GM18511 (cell line): ENCODE results near the gene ASMTL.
"Not testable (repeated sequence)": the region's sequence is repeated elsewhere in the genome, so short reads cannot be mapped to it uniquely, and the experiment has no call there.

ENCODE experiments used
- ATAC-seq: cut with Tn5 transposase; IDR thresholded peaks from one replicate; pipeline ENCODE4 v1.9.1; 2021; ENCODE audit warnings: mild to moderate bottlenecking, moderate library complexity; ENCODE audit not compliant: unreplicated experiment

Gene ASMTL

DNA sequence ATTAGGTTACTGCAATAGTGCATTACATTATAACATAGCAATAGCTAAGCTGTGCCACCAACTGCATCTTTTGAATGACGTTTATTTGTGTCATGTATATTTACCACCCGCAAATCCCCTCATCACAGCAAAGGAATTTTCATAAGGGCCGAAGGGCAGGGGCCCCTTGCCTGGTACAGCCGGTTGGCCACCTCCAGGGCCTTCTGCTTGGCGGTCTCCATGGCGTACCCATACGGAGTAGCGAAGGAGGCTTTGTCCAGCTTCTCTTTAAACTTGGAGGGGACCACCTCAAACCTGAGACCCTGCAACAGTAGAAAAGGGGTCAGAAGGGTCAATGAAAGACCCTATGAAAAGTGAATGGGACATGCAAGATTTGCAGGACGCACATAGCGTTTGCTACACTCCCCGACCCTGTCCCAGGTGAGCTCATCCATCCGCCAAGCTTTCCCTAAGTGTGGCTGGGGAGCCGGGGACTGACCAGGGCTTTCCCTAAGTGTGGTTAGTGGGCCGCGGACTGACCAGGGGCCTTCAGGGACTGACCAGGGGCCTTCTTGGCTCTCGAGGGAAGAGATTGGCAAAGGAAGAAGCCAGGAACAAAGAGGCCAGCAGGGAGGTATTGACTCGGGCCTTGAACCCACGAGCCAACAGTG is 10.6 kb downstream of the ASMTL start:
- ATAC-seq = no peak

- ATAC-seq = no peak
Observed at GRCh38 chrX:1440506-1440905, 12.2 kb downstream of the ASMTL start.

DNA sequence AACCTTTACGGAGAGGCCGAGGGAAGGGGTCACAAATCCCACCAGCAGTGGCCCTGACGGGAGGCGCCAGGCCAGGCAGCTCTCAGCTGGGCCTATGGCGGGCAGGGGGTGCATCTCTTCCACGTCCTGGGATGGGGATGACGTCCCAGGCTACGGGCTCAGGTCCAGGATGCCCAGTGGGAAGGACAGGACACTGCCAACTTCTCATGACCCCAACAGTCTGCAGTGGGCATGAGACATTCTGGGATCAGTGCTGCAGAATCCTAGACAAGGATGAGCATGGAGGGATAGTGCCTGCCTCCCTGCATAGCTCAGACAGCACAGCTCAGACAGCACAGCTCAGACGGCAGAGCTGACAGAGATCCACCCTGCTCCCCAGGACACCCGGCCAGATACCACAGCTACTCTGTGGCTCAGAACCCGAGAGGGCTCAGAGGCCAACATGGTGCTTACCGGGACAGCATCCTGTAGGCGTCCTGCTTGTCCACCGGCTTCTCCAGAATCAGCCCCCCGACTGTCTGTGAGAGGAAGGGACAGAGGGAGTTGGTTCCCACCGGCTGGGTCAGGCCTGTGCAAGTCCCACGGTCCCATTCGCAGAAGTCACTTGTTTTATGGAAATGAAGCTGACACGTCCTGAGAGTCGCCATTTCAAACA is 17.3 kb downstream of the ASMTL start:
- ATAC-seq = no peak

- no peak for ATAC-seq
Observed at GRCh38 chrX:1434871-1435240, 17.9 kb downstream of the ASMTL start.

- ATAC-seq = no peak
Observed at GRCh38 chrX:1433646-1434357, 18.9 kb downstream of the ASMTL start.

GRCh38 chrX:1430451-1430850 is 22.3 kb downstream of the ASMTL start:
- no peak for ATAC-seq

- ATAC-seq = no peak
Observed at GRCh38 chrX:1427756-1428155, 25.0 kb downstream of the ASMTL start.

GRCh38 chrX:1426321-1426720 is 26.4 kb downstream of the ASMTL start:
- ATAC-seq = not testable (repeated sequence)

GRCh38 chrX:1425381-1425780 is 27.3 kb downstream of the ASMTL start:
- ATAC-seq = no peak

DNA sequence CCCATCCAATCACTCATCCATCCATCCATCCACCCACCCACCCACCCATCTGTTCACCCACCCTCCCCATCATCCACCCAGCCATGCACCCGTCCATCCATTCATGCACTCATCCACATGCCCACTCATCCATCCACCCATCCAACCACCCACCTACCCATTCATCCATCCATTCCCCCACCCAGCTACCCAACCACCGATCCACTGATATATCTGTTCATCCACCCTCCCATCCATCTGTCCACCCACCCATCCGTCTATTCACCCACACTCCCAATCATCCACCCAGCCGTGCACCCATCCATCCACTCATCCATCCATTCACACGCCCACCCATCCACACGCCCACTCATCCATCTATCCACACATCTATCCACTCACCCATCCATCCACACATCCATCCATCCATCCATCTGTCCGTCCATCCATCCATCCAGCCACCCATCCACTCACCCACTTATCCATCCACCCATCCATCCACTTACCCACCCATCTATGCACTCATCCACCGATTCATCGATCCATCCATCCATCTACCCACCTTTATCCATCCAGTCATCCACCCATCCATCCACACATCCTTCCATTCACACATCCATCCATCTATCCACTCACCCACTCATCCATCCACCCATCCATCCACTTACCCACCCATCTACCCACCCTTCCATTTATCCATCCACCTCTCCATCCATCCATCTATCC is 28.4 kb downstream of the ASMTL start:
- ATAC-seq = no peak

DNA sequence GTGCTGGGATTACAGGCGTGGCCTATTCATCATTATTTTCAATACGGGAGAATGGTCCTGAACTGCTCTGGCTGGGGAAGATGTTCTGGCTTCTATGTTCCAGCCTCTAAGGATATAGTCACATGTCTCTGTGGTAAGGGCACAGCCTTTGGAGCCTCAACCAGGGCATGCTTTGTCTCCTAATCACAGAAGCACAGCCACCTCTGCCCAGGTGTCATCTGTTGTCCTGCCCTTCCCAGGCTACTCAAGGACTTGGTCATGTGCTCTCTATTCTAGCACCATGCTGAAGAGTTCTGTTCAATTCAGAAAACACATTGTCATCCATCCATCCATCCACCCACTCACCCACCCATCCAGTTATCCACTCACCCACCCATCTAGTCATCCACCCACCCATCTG is 29.5 kb downstream of the ASMTL start:
- ATAC-seq = no peak

GRCh38 chrX:1422135-1422465 is 30.6 kb downstream of the ASMTL start:
- ATAC-seq = no peak

GRCh38 chrX:1421433-1422134 is 31.1 kb downstream of the ASMTL start:
- no peak for ATAC-seq

GRCh38 chrX:1420371-1420770 is 32.3 kb downstream of the ASMTL start:
- no peak for ATAC-seq

DNA sequence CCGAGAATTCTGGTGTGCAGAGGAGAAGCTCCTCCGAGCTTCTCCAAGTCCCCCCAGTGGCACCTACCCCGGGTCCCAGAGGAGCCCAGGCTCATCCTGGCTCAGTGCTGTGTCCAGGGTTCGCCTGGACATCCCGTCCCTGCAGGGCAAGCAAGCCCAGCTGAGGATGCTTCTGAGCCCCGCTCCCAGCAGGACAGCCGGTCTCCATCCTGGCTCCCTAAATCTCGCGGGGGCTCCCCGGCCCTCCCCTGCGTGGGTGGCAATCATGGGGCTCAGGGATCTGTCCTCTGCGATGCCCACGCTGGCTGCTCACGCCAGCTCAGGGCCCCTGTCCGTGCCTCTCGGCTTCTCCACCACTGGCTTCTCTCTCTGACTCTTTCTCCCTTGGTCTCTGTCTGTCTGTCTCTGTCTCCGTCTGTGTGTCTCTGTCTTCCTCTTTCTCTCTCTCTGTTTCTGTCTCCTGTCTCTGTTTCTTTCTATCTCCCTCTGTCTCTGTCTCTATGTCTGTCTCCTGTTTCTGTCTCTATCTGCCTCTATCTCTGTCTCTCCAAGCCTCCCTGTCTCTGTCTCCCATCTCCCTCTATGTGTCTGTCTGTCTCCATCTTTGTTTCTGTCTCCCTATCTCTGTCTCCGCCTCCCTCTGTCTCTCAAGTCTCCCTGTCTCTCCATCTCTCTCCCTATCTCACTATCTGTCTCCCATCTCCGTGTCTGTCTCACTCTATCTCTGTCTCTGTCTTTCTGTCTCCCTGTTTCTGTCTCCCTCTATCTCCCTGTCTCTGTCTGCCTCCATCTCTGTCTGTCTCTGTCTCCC is 33.0 kb downstream of the ASMTL start:
- no peak for ATAC-seq

GRCh38 chrX:1418901-1419544 is 33.7 kb downstream of the ASMTL start:
- ATAC-seq = no peak

GRCh38 chrX:1417921-1418771 is 34.6 kb downstream of the ASMTL start:
- no peak for ATAC-seq

DNA sequence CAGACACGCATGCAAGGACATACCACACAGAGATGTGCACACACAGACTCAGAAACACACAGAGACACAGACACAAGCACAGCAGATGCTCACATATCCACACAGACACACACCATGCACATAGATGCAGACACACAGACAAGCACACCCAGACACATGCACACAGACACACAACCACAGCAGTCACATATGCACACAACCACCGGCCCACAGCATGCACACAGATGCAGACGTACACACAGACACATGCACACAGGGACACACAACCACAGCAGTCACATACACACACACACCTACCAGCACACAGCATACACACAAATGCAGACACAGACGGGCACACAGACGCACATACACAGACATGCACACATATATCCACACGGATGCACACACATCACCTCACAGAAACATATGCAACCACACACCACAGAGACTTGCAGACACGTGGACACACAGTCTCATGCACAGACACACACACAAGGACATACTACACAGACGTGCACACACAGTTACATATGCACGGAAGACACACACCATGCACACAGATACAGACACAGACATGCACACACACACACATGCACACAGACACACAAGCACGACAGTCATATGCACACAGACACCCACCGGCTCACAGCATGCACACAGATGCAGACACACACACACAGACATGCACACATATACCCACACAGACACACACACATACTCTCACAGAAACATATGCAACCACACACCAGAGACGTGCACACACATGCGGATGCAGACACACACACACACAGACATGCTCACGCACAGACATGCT is 35.5 kb downstream of the ASMTL start:
- ATAC-seq = no peak
